OCI-LY1 (cell line): ENCODE measurements around the gene VPS33B.

Experiments used
- H2AFZ ChIP-seq: fragments of 200-600 bp; sonication (generic), shearing (Covaris generic); 2 replicates; pipeline ENCODE4 v1.6.0; 2014; ENCODE audit warnings: antibody characterized with exemption, mild to moderate bottlenecking, low read length
- H3F3A ChIP-seq: fragments of 200-600 bp; sonication (generic), shearing (Covaris generic); 2 replicates; pipeline ENCODE4 v1.6.0; 2014; ENCODE audit warnings: mild to moderate bottlenecking, antibody characterized with exemption, low read length, moderate library complexity; ENCODE audit not compliant: insufficient read depth
- H3K27ac ChIP-seq: fragments of 200-600 bp; sonication (generic); 2 replicates; pipeline ENCODE4 v1.5.1; 2014; ENCODE audit warnings: low read length, mixed run types, mild to moderate bottlenecking, low read depth; ENCODE audit not compliant: poor library complexity, severe bottlenecking
- H3K27me3 ChIP-seq: fragments of 200-600 bp; sonication (generic); 2 replicates; pipeline ENCODE4 v1.6.0; 2014; ENCODE audit warnings: antibody characterized with exemption, mild to moderate bottlenecking, low read length, moderate library complexity; ENCODE audit not compliant: insufficient read depth
- H3K36me3 ChIP-seq: fragments of 200-600 bp; sonication (generic); 2 replicates; pipeline ENCODE4 v1.6.1; 2014; ENCODE audit warnings: mild to moderate bottlenecking, antibody characterized with exemption, low read length, moderate library complexity, mixed read lengths; ENCODE audit not compliant: insufficient read depth
- H3K4me1 ChIP-seq: fragments of 200-600 bp; sonication (generic); 2 replicates; pipeline ENCODE4 v1.5.1; 2014; ENCODE audit warnings: mild to moderate bottlenecking, low read length, moderate library complexity; ENCODE audit not compliant: insufficient read depth, severe bottlenecking
- H3K4me2 ChIP-seq: fragments of 200-600 bp; sonication (generic), shearing (Covaris generic); 2 replicates; pipeline ENCODE4 v1.6.1; 2014; ENCODE audit warnings: low read length
- H3K4me3 ChIP-seq: fragments of 200-600 bp; sonication (generic); 2 replicates; pipeline ENCODE4 v1.5.1; 2014; ENCODE audit warnings: low read length, low read depth, mild to moderate bottlenecking, mixed read lengths; ENCODE audit not compliant: poor library complexity, severe bottlenecking
- H3K79me2 ChIP-seq: fragments of 200-600 bp; shearing (Covaris generic); 2 replicates; pipeline ENCODE4 v1.6.1; 2016; ENCODE audit warnings: mixed run types, low read length, mixed read lengths; ENCODE audit not compliant: insufficient read depth
- H3K9ac ChIP-seq: fragments of 200-600 bp; sonication (generic), shearing (Covaris generic); 2 replicates; pipeline ENCODE4 v1.6.1; 2014; ENCODE audit warnings: mild to moderate bottlenecking, low read length, mixed read lengths
- H3K9me2 ChIP-seq: fragments of 200-600 bp; sonication (generic), shearing (Covaris generic); 2 replicates; pipeline ENCODE4 v1.6.1; 2014; ENCODE audit warnings: low read depth, mild to moderate bottlenecking, low read length, mixed read lengths
- H3K9me3 ChIP-seq: fragments of 200-600 bp; shearing (Covaris generic); 2 replicates; pipeline ENCODE4 v1.6.1; 2014; ENCODE audit warnings: low read length, mixed read lengths
- H4K20me1 ChIP-seq: fragments of 200-600 bp; sonication (generic), shearing (Covaris generic); 2 replicates; pipeline ENCODE4 v1.6.0; 2016; ENCODE audit warnings: mild to moderate bottlenecking, low read length; ENCODE audit not compliant: insufficient read depth
- EZH2 ChIP-seq: fragments of 200-600 bp; sonication (generic), shearing (Covaris generic); IDR thresholded peaks from 2 replicates; pipeline ENCODE4 v1.8.0; 2017; ENCODE audit warnings: borderline replicate concordance, mixed run types, mild to moderate bottlenecking, antibody characterized with exemption, low read length, moderate library complexity, mixed read lengths
- TF ChIP-seq, protein P1 (sequence below): fragments of 200-600 bp; sonication (generic), shearing (Covaris generic); IDR thresholded peaks from 2 replicates; pipeline ENCODE4 v1.5.1; 2017; ENCODE audit warnings: mild to moderate bottlenecking, antibody characterized with exemption, low read length, moderate library complexity, mixed read lengths

Gene VPS33B

DNA sequence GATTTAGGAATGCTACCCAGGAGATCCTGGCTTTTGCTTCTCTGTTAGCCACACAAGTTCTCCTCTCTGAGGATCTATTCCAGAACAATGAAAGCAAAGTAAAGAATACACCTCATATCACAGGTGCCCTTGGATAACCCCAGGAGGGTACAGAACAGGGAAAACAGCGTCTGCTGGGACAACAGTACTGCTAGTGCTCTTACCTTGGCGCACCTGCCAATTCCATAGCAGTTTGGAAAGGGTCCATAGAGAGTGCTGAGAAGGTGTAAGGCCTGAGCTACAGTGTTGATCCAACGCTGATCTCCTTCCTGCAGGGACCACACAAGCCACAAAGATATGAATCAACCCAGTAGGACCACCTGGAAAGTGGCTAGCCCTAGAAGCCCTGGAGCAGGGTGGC lies 15.1 kb downstream of the VPS33B start:
- Histone ChIP-seq H2AFZ (no peak overlapping the region), H3K27me3 (no peaks in the 10 kb centered on the region), H3K9me3 (no peaks in the 10 kb centered on the region), H3K27ac (no peak overlapping the region), H3K9ac (no peak overlapping the region), H3K4me3 (no peak overlapping the region), H3K36me3 (peaks cover 28% of the 10 kb centered on the region; the same call in 1 of the 2 replicates), H3F3A (no peaks in the 10 kb centered on the region), H4K20me1 (no peaks in the 10 kb centered on the region), H3K4me1 (no peaks in the 10 kb centered on the region), H3K79me2 (no peaks in the 10 kb centered on the region), H3K9me2 (no peaks in the 10 kb centered on the region), H3K4me2 (no peak overlapping the region)
- no peak for TF ChIP-seq EZH2
- TF ChIP-seq, protein P1, sequence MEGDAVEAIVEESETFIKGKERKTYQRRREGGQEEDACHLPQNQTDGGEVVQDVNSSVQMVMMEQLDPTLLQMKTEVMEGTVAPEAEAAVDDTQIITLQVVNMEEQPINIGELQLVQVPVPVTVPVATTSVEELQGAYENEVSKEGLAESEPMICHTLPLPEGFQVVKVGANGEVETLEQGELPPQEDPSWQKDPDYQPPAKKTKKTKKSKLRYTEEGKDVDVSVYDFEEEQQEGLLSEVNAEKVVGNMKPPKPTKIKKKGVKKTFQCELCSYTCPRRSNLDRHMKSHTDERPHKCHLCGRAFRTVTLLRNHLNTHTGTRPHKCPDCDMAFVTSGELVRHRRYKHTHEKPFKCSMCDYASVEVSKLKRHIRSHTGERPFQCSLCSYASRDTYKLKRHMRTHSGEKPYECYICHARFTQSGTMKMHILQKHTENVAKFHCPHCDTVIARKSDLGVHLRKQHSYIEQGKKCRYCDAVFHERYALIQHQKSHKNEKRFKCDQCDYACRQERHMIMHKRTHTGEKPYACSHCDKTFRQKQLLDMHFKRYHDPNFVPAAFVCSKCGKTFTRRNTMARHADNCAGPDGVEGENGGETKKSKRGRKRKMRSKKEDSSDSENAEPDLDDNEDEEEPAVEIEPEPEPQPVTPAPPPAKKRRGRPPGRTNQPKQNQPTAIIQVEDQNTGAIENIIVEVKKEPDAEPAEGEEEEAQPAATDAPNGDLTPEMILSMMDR, result no peak

DNA sequence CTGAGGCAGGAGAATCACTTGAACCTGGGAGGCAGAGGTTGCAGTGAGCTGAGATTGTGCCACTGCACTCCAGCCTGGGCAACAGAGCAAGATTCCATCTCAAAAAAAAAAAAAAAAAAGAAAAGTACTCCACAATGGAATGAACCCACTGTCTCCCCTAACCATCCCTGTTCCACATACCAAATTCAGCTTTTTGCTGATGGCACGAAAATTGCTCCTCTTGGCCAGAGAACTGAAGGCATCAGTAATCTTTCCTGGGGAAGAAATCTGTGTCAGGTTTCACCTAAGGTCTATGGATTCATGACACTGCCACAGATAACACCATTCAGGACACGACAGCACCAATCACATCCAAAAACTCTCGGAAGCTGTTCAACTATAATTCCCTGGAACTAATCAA lies 21.2 kb downstream of the VPS33B start:
- TF ChIP-seq EZH2, result no peak
- TF ChIP-seq, protein P1, result no peak
- Histone ChIP-seq H3K4me1 (peaks cover under 1% of the 10 kb centered on the region), H3F3A (no peaks in the 10 kb centered on the region), H3K9me2 (no peaks in the 10 kb centered on the region), H3K4me3 (no peak overlapping the region), H3K9ac (no peak overlapping the region), H3K9me3 (no peaks in the 10 kb centered on the region), H2AFZ (no peak overlapping the region), H3K27ac (no peak overlapping the region), H3K36me3 (peaks cover 54% of the 10 kb centered on the region), H4K20me1 (no peaks in the 10 kb centered on the region), H3K27me3 (no peaks in the 10 kb centered on the region), H3K4me2 (no peak overlapping the region), H3K79me2 (no peaks in the 10 kb centered on the region)

DNA sequence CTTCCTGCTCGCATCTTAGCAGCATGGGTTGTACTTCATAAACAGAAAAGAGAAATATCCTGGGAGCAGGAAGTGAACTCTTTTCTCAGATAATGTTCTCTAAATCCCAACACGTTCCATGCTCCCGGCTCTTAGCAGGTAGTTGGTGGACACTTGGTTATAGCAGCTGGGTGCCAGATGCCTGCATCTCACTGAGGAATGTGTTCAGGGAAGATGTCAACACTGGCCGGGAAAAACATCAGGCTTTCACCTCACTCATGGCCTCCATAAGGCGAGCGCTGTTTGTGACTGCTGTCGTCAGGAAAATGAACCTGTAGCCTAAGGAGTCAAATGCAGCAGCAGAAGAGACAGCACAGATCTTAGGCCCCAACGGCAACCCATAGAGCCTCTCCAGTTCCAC lies 23.7 kb downstream of the VPS33B start:
- Histone ChIP-seq H2AFZ (no peak overlapping the region), H3K27me3 (no peaks in the 10 kb centered on the region), H3K9ac (no peak overlapping the region), H3K4me3 (no peak overlapping the region), H3F3A (no peaks in the 10 kb centered on the region), H4K20me1 (no peaks in the 10 kb centered on the region), H3K36me3 (peaks cover 45% of the 10 kb centered on the region), H3K9me2 (no peaks in the 10 kb centered on the region), H3K4me1 (peaks cover 12% of the 10 kb centered on the region), H3K27ac (no peak overlapping the region), H3K4me2 (no peak overlapping the region), H3K79me2 (peaks cover 15% of the 10 kb centered on the region), H3K9me3 (no peaks in the 10 kb centered on the region)
- no peak for TF ChIP-seq EZH2
- TF ChIP-seq, protein P1, result no peak
